HepG2 (cell line): ENCODE measurements around the gene HTRA2. TPM values are rescaled to one million over a fixed set of nuclear protein-coding genes. Genes with fewer than 3 reads are reported as not detected.

ENCODE experiments used
- BRD4 ChIP-seq: sonication (generic); formaldehyde crosslinking; IDR thresholded peaks from 2 replicates; pipeline ENCODE4 v1.4.0; 2020; ENCODE audit warnings: missing genetic modification reagents
- HIVEP1 ChIP-seq: sonication (generic); formaldehyde crosslinking; IDR thresholded peaks from 2 replicates; pipeline ENCODE4 v1.4.0; 2020; ENCODE audit warnings: mild to moderate bottlenecking, missing genetic modification reagents
- HNRNPL ChIP-seq: fragments of 200-400 bp; formaldehyde crosslinking; IDR thresholded peaks from 2 replicates; pipeline ENCODE4 v1.6.1; 2017; ENCODE audit warnings: mild to moderate bottlenecking, low read depth, low read length
- IKZF4 ChIP-seq: sonication (generic); formaldehyde crosslinking; IDR thresholded peaks from 2 replicates; pipeline ENCODE4 v1.5.1; 2020; ENCODE audit warnings: borderline replicate concordance, mild to moderate bottlenecking, low read depth, missing genetic modification reagents; ENCODE audit errors: not compliant biosample characterization
- MXD4 ChIP-seq: IDR thresholded peaks from 2 replicates; pipeline ENCODE4 v1.6.1; 2016; ENCODE audit warnings: mild to moderate bottlenecking, missing biosample characterization, missing genetic modification reagents
- NFYC ChIP-seq: IDR thresholded peaks from 2 replicates; pipeline ENCODE4 v1.6.1; 2016; ENCODE audit warnings: missing genetic modification reagents, missing compliant biosample characterization
- ONECUT2 ChIP-seq: sonication (generic); formaldehyde crosslinking; IDR thresholded peaks from 2 replicates; pipeline ENCODE4 v1.4.0; 2020; ENCODE audit warnings: missing genetic modification reagents
- PAWR ChIP-seq: sonication (generic); formaldehyde crosslinking; IDR thresholded peaks from 2 replicates; pipeline ENCODE4 v1.4.0; 2020; ENCODE audit warnings: missing genetic modification reagents, mild to moderate bottlenecking, borderline replicate concordance
- POLR2A ChIP-seq, 2 experiments: IDR thresholded peaks; 2 replicates each; pipeline ENCODE4 v1.6.1; 2011; ENCODE audit warnings: low read depth in 2 of 2, low read length in 2 of 2, mild to moderate bottlenecking in 1 of 2, moderate library complexity in 1 of 2; ENCODE audit not compliant: insufficient read depth in 1 of 2
- SP5 ChIP-seq: IDR thresholded peaks from 2 replicates; pipeline ENCODE4 v1.6.1; 2016; ENCODE audit warnings: low read depth, borderline replicate concordance
- ZFP1 ChIP-seq: IDR thresholded peaks from 2 replicates; pipeline ENCODE4 v1.6.1; 2016
- ZFP41 ChIP-seq: sonication (generic); formaldehyde crosslinking; IDR thresholded peaks from 2 replicates; pipeline ENCODE4 v1.4.0; 2020; ENCODE audit warnings: mild to moderate bottlenecking, missing genetic modification reagents, borderline replicate concordance
- ZNF235 ChIP-seq: sonication (generic); formaldehyde crosslinking; IDR thresholded peaks from 2 replicates; pipeline ENCODE4 v1.8.1; 2023; ENCODE audit warnings: mild to moderate bottlenecking, missing genetic modification reagents, borderline replicate concordance
- ZNF451 ChIP-seq: sonication (generic); formaldehyde crosslinking; IDR thresholded peaks from 2 replicates; pipeline ENCODE4 v1.5.0; 2020; ENCODE audit warnings: mild to moderate bottlenecking, missing genetic modification reagents
- ZNF7 ChIP-seq: IDR thresholded peaks from 2 replicates; pipeline ENCODE4 v1.6.1; 2016; ENCODE audit warnings: missing biosample characterization, missing genetic modification reagents
- ZNF776 ChIP-seq: sonication (generic); formaldehyde crosslinking; IDR thresholded peaks from 2 replicates; pipeline ENCODE4 v1.4.0; 2020; ENCODE audit warnings: mild to moderate bottlenecking, missing genetic modification reagents
- ZNF891 ChIP-seq: sonication (generic); formaldehyde crosslinking; IDR thresholded peaks from 2 replicates; pipeline ENCODE4 v1.5.0; 2020; ENCODE audit warnings: mild to moderate bottlenecking, missing genetic modification reagents
- polyA plus RNA-seq, 8 experiments: library from polyadenylated mRNA; depleted of rRNA in 3 of 8; stranded (reverse) in 7 of 8; unstranded in 1 of 8; fragments of >200 nt; fragmentation: Illumina TruSeq in 4 of 8; extraction: Trizol in 4 of 8; gene quantifications; 2 replicates each; pipeline versions ENCODE4 v1.2.1 to v1.2.3, GENCODE V29; 2011 to 2016; ENCODE audit warnings: low read depth in 4 of 8, missing spikeins in 1 of 8, mixed read lengths in 1 of 8; ENCODE audit not compliant: insufficient read depth in 1 of 8
- total RNA-seq, 5 experiments: library from RNA; depleted of rRNA; stranded (reverse); fragments of >200 nt; fragmentation: Illumina TruSeq; extraction: Trizol; gene quantifications; 2 replicates each; pipeline ENCODE4 v1.2.3, GENCODE V29; 2016; ENCODE audit warnings: low read depth in 1 of 5
- TF ChIP-seq, protein P1 (sequence below): sonication (generic); formaldehyde crosslinking; IDR thresholded peaks from 2 replicates; pipeline ENCODE4 v1.4.0; 2020; ENCODE audit warnings: mild to moderate bottlenecking, missing genetic modification reagents
- TF ChIP-seq, protein P2 (sequence below): sonication (generic); formaldehyde crosslinking; IDR thresholded peaks from 2 replicates; pipeline ENCODE4 v1.5.1; 2020; ENCODE audit warnings: missing genetic modification reagents, mild to moderate bottlenecking, borderline replicate concordance
- TF ChIP-seq, protein P3 (sequence below): IDR thresholded peaks from 2 replicates; pipeline ENCODE4 v1.6.1; 2016; ENCODE audit warnings: missing biosample characterization, missing genetic modification reagents, low read depth
- TF ChIP-seq, protein P4 (sequence below): sonication (generic); formaldehyde crosslinking; IDR thresholded peaks from 2 replicates; pipeline ENCODE4 v1.5.0; 2020; ENCODE audit warnings: missing genetic modification reagents
- TF ChIP-seq, protein P5 (sequence below): sonication (generic); formaldehyde crosslinking; IDR thresholded peaks from 2 replicates; pipeline ENCODE4 v1.5.1; 2020; ENCODE audit warnings: mild to moderate bottlenecking, missing genetic modification reagents, moderate library complexity

The HTRA2 gene
- total and polyA plus RNA-seq, 2 of the 13 experiments (the other 11 are each of a cell fraction or from before 2014, with no cell fraction given), result 47.7 to 50.3 TPM

DNA sequence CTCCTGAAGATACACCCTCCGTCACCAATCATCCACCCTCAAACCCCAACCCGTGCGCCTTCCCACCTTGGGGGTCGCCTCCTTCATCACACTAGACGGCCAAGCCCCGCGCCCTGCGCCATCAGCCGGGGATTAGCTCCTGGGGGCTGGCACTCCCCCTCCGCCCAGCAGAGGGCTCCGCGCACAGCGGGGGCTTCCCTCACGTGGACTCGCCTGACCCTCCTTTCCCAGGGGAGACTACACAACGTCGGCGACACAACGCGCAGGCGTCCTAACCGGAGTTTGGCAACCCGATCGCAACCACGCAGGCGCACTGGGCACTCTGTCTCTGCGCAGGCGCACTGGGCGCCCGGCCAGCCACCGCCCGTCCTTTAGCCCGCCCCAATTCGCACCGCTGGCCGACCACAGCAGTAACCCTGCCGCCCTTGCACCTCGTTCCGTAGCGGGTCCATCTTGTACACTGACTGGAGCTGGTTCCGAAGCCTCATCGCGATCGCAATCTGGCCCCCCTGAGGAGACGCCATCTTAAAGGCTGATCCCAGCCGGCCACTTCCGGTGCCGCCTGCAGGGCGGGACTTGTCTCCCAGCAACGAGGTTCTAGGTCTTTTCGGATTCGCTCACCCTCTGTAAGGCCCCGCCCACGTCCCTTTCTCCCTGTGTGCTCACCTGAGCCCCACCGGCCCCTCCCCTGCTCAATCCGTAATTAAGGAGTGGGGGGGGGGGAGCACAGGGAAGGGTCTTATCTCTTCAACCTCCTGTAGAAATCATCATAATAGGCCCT lies 22.4 kb upstream of the HTRA2 start, which contains the start of gene PCGF1 (continued):
- TF ChIP-seq, protein P1, sequence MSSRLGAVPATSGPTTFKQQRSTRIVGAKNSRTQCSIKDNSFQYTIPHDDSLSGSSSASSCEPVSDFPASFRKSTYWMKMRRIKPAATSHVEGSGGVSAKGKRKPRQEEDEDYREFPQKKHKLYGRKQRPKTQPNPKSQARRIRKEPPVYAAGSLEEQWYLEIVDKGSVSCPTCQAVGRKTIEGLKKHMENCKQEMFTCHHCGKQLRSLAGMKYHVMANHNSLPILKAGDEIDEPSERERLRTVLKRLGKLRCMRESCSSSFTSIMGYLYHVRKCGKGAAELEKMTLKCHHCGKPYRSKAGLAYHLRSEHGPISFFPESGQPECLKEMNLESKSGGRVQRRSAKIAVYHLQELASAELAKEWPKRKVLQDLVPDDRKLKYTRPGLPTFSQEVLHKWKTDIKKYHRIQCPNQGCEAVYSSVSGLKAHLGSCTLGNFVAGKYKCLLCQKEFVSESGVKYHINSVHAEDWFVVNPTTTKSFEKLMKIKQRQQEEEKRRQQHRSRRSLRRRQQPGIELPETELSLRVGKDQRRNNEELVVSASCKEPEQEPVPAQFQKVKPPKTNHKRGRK (CRISPR knock-in tag), result no peak
- TF ChIP-seq SP5 (peak; percentile 23; the same call in 1 of the 2 replicates), ZNF776 (CRISPR knock-in tag) (peak; percentile 91), BRD4 (CRISPR knock-in tag) (peak; percentile 91; the same call in 1 of the 2 replicates), POLR2A (IDR thresholded peaks at IDR 0.05; ENCODE audit: insufficient read depth in 1 of 2, low read depth in 2 of 2, low read length in 2 of 2) (peak in 1 of 2 experiments; percentile 73; a peak in 2 of 4 replicates), ZNF235 (CRISPR knock-in tag) (no peak), ZFP1 (CRISPR knock-in tag) (no peak), ZFP41 (no peak), ZNF451 (CRISPR knock-in tag) (peak; percentile 98), PAWR (CRISPR knock-in tag) (0 out of 2 replicates have a peak, but pooled peaks have one; percentile 37), ONECUT2 (no peak), ZNF891 (CRISPR knock-in tag) (peak; percentile 83; the same call in 1 of the 2 replicates), NFYC (CRISPR knock-in tag) (peak; percentile 80), ZNF7 (no peak), HNRNPL (peak; percentile 65; the same call in 1 of the 2 replicates), HIVEP1 (CRISPR knock-in tag) (peak; percentile 99), MXD4 (peak; percentile 85), IKZF4 (CRISPR knock-in tag) (peak; percentile 41)
- TF ChIP-seq, protein P2, sequence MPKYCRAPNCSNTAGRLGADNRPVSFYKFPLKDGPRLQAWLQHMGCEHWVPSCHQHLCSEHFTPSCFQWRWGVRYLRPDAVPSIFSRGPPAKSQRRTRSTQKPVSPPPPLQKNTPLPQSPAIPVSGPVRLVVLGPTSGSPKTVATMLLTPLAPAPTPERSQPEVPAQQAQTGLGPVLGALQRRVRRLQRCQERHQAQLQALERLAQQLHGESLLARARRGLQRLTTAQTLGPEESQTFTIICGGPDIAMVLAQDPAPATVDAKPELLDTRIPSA (CRISPR knock-in tag), result peak; percentile 27; the same call in 1 of the 2 replicates
- TF ChIP-seq, protein P3, sequence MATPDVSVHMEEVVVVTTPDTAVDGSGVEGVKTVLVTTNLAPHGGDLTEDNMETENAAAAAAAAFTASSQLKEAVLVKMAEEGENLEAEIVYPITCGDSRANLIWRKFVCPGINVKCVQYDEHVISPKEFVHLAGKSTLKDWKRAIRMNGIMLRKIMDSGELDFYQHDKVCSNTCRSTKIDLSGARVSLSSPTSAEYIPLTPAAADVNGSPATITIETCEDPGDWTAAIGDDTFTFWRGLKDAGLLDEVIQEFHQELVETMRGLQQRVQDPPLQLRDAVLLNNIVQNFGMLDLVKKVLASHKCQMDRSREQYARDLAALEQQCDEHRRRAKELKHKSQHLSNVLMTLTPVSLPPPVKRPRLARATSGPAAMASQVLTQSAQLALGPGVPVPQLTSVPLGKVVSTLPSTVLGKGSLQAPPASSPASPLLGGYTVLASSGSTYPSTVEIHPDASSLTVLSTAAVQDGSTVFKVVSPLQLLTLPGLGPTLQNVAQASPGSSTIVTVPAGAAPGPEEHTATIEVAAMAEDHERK (CRISPR knock-in tag), result no peak
- TF ChIP-seq, protein P4, sequence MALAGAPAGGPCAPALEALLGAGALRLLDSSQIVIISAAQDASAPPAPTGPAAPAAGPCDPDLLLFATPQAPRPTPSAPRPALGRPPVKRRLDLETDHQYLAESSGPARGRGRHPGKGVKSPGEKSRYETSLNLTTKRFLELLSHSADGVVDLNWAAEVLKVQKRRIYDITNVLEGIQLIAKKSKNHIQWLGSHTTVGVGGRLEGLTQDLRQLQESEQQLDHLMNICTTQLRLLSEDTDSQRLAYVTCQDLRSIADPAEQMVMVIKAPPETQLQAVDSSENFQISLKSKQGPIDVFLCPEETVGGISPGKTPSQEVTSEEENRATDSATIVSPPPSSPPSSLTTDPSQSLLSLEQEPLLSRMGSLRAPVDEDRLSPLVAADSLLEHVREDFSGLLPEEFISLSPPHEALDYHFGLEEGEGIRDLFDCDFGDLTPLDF, result 0 out of 2 replicates have a peak, but pooled peaks have one; percentile 59
- TF ChIP-seq, protein P5, sequence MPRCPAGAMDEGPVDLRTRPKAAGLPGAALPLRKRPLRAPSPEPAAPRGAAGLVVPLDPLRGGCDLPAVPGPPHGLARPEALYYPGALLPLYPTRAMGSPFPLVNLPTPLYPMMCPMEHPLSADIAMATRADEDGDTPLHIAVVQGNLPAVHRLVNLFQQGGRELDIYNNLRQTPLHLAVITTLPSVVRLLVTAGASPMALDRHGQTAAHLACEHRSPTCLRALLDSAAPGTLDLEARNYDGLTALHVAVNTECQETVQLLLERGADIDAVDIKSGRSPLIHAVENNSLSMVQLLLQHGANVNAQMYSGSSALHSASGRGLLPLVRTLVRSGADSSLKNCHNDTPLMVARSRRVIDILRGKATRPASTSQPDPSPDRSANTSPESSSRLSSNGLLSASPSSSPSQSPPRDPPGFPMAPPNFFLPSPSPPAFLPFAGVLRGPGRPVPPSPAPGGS (CRISPR knock-in tag), result peak; percentile 89
